22Rv1 (cell line): Measurements from ENCODE around the gene NR1H3.
A peak's percentile ranks its signal among the peaks of the same experiment; 100 is the strongest.

Experiments used
- H3K27ac ChIP-seq: fragments of 450-650 bp; 2 replicates; pipeline ENCODE4 v1.5.1; 2017
- ZFX ChIP-seq: fragments of 450-650 bp; IDR thresholded peaks from 2 replicates; pipeline ENCODE4 v1.6.1; 2017; ENCODE audit warnings: antibody characterized with exemption, borderline replicate concordance
- TF ChIP-seq, protein P1 (sequence below): fragments of 450-650 bp; IDR thresholded peaks from 2 replicates; pipeline ENCODE4 v1.5.1; 2017; ENCODE audit warnings: mild to moderate bottlenecking

The NR1H3 gene

GRCh38 chr11:47264119-47264518, 6.3 kb downstream of the NR1H3 start:
- H3K27ac ChIP-seq, result no peak overlapping the region
- TF ChIP-seq, protein P1, sequence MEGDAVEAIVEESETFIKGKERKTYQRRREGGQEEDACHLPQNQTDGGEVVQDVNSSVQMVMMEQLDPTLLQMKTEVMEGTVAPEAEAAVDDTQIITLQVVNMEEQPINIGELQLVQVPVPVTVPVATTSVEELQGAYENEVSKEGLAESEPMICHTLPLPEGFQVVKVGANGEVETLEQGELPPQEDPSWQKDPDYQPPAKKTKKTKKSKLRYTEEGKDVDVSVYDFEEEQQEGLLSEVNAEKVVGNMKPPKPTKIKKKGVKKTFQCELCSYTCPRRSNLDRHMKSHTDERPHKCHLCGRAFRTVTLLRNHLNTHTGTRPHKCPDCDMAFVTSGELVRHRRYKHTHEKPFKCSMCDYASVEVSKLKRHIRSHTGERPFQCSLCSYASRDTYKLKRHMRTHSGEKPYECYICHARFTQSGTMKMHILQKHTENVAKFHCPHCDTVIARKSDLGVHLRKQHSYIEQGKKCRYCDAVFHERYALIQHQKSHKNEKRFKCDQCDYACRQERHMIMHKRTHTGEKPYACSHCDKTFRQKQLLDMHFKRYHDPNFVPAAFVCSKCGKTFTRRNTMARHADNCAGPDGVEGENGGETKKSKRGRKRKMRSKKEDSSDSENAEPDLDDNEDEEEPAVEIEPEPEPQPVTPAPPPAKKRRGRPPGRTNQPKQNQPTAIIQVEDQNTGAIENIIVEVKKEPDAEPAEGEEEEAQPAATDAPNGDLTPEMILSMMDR, result no peak
- no peak for TF ChIP-seq ZFX

DNA sequence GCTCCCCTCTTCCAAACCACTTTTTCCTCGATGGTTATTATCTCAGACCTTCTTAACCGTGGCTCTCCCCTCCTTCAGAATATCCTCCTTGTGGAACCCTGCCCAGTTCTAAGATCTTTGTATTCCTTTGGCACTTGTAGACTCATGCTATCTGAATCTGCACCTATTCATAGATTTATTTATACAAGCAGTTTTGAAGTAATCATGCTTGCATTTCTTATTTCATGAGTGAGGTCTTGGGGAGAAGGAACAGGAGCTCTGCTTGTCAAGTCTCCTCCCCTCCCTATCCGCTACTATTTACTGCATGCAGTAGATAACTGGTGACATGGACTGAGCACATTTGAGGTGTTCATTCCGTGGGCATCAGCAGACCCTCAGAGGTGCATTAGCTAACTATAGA, 6.7 kb downstream of the NR1H3 start:
- no peak for TF ChIP-seq ZFX
- TF ChIP-seq, protein P1, result no peak
- no peak overlapping the region for H3K27ac ChIP-seq

DNA sequence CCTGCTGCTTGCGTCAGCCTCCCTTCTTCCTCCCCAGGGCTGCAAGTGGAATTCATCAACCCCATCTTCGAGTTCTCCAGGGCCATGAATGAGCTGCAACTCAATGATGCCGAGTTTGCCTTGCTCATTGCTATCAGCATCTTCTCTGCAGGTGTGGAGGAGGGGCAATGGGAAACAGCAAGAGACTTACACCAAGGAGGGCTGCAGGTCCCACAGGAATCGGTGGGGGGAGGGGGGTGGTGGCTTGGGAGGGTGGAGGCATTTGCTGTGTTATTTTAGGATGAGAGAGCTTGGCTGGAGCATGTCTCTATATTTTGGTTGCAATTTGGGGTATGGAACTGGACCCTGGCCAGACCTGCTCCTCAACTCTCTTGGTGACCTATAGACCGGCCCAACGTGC, 10.1 kb downstream of the NR1H3 start:
- peak overlapping the region; percentile 96 for H3K27ac ChIP-seq
- no peak for TF ChIP-seq ZFX

DNA sequence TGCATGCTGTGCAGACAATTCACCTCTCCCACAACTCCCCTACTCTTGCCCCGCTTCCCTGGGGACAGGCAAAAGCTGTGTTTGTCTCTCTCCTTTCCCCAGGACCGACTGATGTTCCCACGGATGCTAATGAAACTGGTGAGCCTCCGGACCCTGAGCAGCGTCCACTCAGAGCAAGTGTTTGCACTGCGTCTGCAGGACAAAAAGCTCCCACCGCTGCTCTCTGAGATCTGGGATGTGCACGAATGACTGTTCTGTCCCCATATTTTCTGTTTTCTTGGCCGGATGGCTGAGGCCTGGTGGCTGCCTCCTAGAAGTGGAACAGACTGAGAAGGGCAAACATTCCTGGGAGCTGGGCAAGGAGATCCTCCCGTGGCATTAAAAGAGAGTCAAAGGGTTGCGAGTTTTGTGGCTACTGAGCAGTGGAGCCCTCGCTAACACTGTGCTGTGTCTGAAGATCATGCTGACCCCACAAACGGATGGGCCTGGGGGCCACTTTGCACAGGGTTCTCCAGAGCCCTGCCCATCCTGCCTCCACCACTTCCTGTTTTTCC, 10.7 kb downstream of the NR1H3 start:
- no peak for TF ChIP-seq ZFX
- TF ChIP-seq, protein P1, result no peak
- peak overlapping the region; percentile 96 for H3K27ac ChIP-seq

GRCh38 chr11:47269002-47269828, 11.4 kb downstream of the NR1H3 start:
- TF ChIP-seq, protein P1, result no peak
- TF ChIP-seq ZFX, result no peak
- peak overlapping the region; percentile 96 for H3K27ac ChIP-seq

DNA sequence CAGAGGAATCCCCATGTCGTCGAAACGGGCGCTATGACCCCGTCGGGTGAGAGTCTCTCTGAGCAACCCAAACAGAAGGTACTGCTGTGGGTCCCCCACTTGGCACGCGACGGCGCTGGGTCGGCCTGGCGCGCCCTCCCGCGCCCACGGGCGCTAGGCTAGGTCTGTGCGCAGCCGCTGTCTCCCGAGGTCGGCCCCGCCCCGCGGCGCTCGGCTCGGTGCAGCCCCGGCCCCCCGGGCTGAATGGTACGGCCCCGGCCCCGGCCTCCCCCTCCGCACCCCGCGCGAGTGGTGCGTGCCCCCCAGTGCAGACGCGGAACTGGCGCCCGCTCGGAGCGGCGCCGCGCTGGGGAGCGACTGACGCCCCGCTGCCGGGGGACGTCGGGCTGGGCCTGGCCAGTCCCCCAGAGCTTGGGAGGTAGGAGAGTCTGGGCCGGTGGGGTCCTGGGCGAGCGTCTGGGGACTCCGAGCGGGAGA, 12.1 kb downstream of the NR1H3 start, which contains the start of gene MADD:
MADD (plus strand) TSS at position 305 of the 477 bp plus-strand sequence.
- peak within 1 kb of the TSS; percentile 96 for H3K27ac ChIP-seq
- no peak for TF ChIP-seq ZFX
- TF ChIP-seq, protein P1, result 0 out of 2 replicates have a peak, but pooled peaks have one; percentile 11

GRCh38 chr11:47270331-47271271, 12.8 kb downstream of the NR1H3 start:
- no peak for TF ChIP-seq ZFX
- TF ChIP-seq, protein P1, result peak; percentile 36
- peak overlapping the region; percentile 96 for H3K27ac ChIP-seq
